Measurements from ENCODE around the gene NFIA. TPM values are rescaled to one million over a fixed set of nuclear protein-coding genes. Genes with fewer than 3 reads are reported as not detected.

The NFIA gene
- total RNA-seq, 1 experiment from 2014 or later, result 65.4 TPM

DNA sequence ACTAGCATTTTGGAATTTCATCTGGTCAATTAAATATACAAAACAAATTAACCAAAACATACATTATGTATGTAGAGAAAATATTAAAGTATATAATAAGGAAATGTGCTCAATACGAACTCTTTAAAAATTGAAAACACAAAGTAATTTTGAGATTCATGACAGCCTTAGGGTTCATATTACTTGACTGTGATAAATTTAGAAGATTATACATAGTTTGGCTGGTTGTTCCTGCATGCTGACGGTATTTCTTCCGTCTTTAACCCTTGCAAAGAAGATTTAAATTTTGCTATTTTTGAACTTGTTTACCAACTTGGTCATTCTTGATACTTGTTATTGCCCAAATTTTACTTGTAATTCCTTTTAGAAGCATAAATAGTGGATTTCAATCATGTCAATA is 298.2 kb downstream of the NFIA start:
- no peaks in the 10 kb centered on the region for H3K4me1 ChIP-seq (ENCODE audit: insufficient read depth, low read length, poor library complexity, severe bottlenecking)
- H3K27me3 ChIP-seq (replicated peaks; ENCODE audit: insufficient read depth, low read depth, low read length, poor library complexity), result no peaks in the 10 kb centered on the region
- TF ChIP-seq EZH2 (IDR thresholded peaks at IDR 0.05; ENCODE audit: borderline replicate concordance, low read depth, low read length, poor library complexity, severe bottlenecking), result no peak
- TF ChIP-seq, protein P1, sequence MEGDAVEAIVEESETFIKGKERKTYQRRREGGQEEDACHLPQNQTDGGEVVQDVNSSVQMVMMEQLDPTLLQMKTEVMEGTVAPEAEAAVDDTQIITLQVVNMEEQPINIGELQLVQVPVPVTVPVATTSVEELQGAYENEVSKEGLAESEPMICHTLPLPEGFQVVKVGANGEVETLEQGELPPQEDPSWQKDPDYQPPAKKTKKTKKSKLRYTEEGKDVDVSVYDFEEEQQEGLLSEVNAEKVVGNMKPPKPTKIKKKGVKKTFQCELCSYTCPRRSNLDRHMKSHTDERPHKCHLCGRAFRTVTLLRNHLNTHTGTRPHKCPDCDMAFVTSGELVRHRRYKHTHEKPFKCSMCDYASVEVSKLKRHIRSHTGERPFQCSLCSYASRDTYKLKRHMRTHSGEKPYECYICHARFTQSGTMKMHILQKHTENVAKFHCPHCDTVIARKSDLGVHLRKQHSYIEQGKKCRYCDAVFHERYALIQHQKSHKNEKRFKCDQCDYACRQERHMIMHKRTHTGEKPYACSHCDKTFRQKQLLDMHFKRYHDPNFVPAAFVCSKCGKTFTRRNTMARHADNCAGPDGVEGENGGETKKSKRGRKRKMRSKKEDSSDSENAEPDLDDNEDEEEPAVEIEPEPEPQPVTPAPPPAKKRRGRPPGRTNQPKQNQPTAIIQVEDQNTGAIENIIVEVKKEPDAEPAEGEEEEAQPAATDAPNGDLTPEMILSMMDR (conservative IDR thresholded peaks at IDR 0.05; ENCODE audit: low read depth, low read length), result no peak
- H3K36me3 ChIP-seq (ENCODE audit: insufficient read depth, low read length, poor library complexity, severe bottlenecking), result no peaks in the 10 kb centered on the region
- ChIA-PET CTCF (no interaction called here), POLR2A (ENCODE audit: low non-redundant PET) (no interaction called here)
- no peak overlapping the region for H3K27ac ChIP-seq (ENCODE audit: low read depth, low read length, poor library complexity, severe bottlenecking)
- no peaks in the 10 kb centered on the region for H3K9me3 ChIP-seq (ENCODE audit: low read depth, low read length, poor library complexity, severe bottlenecking)
- H3K4me3 ChIP-seq (ENCODE audit: low read depth, low read length, poor library complexity, severe bottlenecking), result no peak overlapping the region
- no TSS peak for BruUV-seq (replicated peaks)
- intact Hi-C loops (cut with micrococcal nuclease; ENCODE audit: unreplicated experiment), result no loop called here
- no peak for DNase-seq (ENCODE audit: low spot score)

DNA sequence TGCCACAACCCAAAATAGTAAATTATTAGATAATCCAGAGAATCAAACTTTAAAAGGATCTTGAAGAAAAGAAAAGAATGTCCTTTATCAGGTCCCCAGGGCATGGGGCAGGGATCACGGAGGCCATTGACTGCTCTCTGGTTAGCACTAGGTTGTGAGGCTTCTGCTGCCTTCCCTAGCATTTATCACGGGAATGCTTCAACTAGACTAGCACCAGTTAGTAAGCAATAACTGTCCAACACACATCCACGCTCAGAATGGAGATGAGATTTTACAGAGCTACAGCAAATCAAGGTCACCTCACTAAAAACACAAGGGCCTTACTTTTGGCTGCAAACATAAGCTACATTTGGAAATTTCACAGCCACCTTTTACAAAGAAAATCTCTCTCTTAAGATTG is 304.0 kb downstream of the NFIA start:
- BruUV-seq (replicated peaks), result no TSS peak
- H3K27me3 ChIP-seq (replicated peaks; ENCODE audit: insufficient read depth, low read depth, low read length, poor library complexity), result no peaks in the 10 kb centered on the region

DNA sequence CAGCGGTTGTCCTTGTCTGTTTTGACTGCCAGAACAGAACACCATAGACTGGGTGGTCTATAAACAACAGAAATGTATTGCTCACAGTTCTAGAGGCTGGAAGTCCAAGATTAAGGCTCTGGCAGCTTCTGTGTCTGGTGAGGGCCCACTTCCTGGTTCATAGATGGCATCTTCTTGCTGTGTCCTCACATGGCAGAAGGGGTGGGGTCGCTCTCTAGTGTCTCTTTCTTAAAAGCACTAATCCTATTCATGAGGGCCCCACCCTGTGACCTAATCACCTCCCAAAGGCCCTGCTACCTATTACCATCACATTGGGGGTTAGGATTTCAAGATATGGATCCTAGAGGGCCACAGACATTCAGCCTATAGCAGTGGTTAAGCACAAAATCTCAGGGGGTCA is 304.4 kb downstream of the NFIA start:
- Histone ChIP-seq H3K27ac (ENCODE audit: low read depth, low read length, poor library complexity, severe bottlenecking) (no peak overlapping the region), H3K27me3 (replicated peaks; ENCODE audit: insufficient read depth, low read depth, low read length, poor library complexity) (no peaks in the 10 kb centered on the region), H3K9me3 (ENCODE audit: low read depth, low read length, poor library complexity, severe bottlenecking) (peaks cover 3% of the 10 kb centered on the region), H3K36me3 (ENCODE audit: insufficient read depth, low read length, poor library complexity, severe bottlenecking) (peaks cover 14% of the 10 kb centered on the region), H3K4me1 (ENCODE audit: insufficient read depth, low read length, poor library complexity, severe bottlenecking) (peaks cover 4% of the 10 kb centered on the region), H3K4me3 (ENCODE audit: low read depth, low read length, poor library complexity, severe bottlenecking) (no peak overlapping the region)
- intact Hi-C loops (cut with micrococcal nuclease; ENCODE audit: unreplicated experiment), result no loop called here
- TF ChIP-seq, protein P1 (conservative IDR thresholded peaks at IDR 0.05; ENCODE audit: low read depth, low read length), result no peak
- no peak for TF ChIP-seq EZH2 (IDR thresholded peaks at IDR 0.05; ENCODE audit: borderline replicate concordance, low read depth, low read length, poor library complexity, severe bottlenecking)
- CTCF ChIA-PET, result no interaction called here
- BruUV-seq (replicated peaks), result no TSS peak
- POLR2A ChIA-PET (ENCODE audit: low non-redundant PET), result no interaction called here
- no peak for DNase-seq (ENCODE audit: low spot score)

More for the DNA sequence above, 304.0 kb downstream of the NFIA start:
- H3K27ac ChIP-seq (ENCODE audit: low read depth, low read length, poor library complexity, severe bottlenecking), result no peak overlapping the region
- TF ChIP-seq EZH2 (IDR thresholded peaks at IDR 0.05; ENCODE audit: borderline replicate concordance, low read depth, low read length, poor library complexity, severe bottlenecking), result no peak
- TF ChIP-seq, protein P1 (conservative IDR thresholded peaks at IDR 0.05; ENCODE audit: low read depth, low read length), result no peak
- no peaks in the 10 kb centered on the region for H3K4me1 ChIP-seq (ENCODE audit: insufficient read depth, low read length, poor library complexity, severe bottlenecking)
- H3K4me3 ChIP-seq (ENCODE audit: low read depth, low read length, poor library complexity, severe bottlenecking), result no peak overlapping the region
- H3K36me3 ChIP-seq (ENCODE audit: insufficient read depth, low read length, poor library complexity, severe bottlenecking), result peaks cover 14% of the 10 kb centered on the region
- intact Hi-C loops (cut with micrococcal nuclease; ENCODE audit: unreplicated experiment), result no loop called here
- H3K9me3 ChIP-seq (ENCODE audit: low read depth, low read length, poor library complexity, severe bottlenecking), result peaks cover 3% of the 10 kb centered on the region
- ChIA-PET CTCF (no interaction called here), POLR2A (ENCODE audit: low non-redundant PET) (no interaction called here)
- no peak for DNase-seq (ENCODE audit: low spot score)
